NCI-H2171 treated with DMSO at 0.1 percent for 48 hours (cell line): ENCODE results near the gene INSL6.
A peak's percentile ranks its signal among the peaks of the same experiment; 100 is the strongest.
"Not testable (repeated sequence)": the region's sequence is repeated elsewhere in the genome, so short reads cannot be mapped to it uniquely, and the experiment has no call there.

Experiments used
- DNase-seq: peaks from one replicate; lab custom pipeline; 2025; lab: John Stamatoyannopoulos, UW

Gene INSL6, protein sequence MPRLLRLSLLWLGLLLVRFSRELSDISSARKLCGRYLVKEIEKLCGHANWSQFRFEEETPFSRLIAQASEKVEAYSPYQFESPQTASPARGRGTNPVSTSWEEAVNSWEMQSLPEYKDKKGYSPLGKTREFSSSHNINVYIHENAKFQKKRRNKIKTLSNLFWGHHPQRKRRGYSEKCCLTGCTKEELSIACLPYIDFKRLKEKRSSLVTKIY

DNA sequence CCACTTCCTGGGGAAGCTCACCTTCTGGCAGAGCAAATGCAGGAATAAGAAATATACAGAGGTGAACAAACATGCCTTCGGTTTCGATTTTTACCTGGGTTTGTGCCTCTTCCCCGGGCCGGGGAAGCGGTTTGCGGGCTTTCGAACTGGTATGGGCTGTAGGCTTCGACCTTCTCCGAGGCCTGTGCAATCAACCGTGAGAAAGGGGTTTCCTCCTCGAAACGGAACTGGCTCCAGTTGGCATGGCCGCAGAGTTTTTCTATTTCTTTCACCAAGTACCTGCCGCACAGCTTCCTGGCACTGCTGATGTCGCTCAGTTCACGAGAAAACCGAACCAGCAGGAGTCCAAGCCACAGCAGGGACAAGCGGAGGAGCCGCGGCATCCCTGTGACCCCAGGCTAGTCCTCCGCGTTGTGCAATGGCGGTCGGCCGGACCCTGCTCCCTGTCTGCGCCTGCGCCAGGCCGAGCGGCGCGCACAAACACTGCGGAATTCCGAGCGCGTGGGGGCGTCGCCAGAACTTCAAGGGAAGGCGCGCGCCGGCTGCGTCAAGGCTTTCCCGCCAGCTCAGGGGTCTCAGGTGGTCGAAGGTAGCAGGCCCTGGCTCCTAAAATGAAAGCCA, at the start of gene INSL6:
TSS of gene INSL6 (minus strand) at position 420 of the 621 bp plus-strand sequence. CDS start at position 383, 37 bp downstream.
- DNase-seq, result no peak

DNA sequence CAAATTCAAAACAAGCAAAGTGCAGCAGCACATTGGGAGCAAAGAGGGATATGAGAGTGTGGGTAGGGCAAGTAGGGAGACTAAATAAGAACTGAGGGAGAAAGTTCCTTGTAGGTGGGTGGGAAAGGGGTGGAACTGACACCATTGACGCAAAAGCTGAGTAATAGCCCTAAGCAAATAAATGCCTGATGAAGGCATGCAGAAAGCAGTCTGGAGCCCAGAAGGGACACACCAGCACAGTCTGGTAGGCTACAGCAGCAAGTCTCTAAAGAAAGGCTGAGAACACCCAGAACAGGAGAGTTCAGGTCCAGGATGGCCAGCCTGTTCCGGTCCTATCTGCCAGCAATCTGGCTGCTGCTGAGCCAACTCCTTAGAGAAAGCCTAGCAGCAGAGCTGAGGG, 45.8 kb upstream of the INSL6 start, which contains the start of gene INSL4:
TSS of gene INSL4 (plus strand) at position 208 of the 400 bp plus-strand sequence. CDS start at position 313, 105 bp downstream.
- DNase-seq, result no peak

DNA sequence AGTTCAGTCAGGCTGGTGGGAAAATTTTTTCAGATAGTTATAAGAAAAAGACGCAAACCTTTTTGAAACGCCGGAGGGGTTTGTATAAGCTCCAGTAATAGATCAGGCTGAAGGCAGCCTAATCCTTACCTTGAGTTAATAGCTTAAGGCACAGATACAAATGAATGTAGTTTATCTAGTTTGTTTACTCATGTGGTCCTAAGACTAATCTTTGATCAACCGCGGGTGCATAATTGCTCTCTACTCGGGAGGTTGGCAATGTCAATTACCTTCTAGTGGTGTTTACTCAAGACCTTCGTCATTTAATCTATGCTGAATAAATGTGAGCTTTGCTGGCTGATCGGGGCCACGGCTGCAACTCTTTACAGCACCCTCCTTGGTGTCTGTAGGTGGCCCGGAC, 45.1 kb upstream of the INSL6 start:
- no peak for DNase-seq

DNA sequence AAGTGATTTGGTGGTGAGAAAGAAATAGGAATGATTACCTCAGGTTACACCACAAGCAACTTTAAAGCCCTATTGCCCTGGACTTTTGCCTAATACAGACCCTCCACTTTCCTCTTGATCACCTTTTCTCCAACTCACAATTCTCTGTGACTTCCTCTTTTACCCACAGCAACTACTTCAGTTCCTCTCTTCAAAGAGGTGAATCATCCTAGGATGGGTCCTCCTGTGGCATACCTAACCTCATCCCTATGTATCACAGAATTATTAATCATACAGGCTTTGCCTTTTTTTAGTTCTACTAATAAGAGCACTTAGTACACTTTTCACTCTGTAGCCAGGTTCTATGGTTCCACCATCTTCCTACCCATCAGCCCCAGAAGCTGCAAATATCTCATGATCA, 19.6 kb upstream of the INSL6 start:
- no peak for DNase-seq

DNA sequence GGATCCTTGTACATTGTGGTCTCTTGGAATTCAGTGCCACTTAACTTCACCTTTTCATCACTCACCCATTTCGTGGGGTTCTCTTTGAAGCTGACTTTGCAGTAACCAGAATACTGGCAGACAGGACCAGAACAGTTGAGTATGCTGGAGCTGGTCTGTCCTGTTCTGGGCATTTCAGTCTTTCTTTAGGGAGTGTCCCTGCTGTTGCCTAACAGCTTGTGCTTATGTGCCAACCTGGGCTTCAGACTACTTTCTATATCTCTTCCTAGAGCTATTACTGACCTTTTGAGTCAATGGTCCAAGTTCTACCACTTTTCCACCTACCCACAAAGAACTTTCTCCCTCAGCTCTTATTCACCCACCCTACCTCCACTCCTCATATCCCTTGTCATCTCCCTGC, 10.0 kb upstream of the INSL6 start:
- no peak for DNase-seq

DNA sequence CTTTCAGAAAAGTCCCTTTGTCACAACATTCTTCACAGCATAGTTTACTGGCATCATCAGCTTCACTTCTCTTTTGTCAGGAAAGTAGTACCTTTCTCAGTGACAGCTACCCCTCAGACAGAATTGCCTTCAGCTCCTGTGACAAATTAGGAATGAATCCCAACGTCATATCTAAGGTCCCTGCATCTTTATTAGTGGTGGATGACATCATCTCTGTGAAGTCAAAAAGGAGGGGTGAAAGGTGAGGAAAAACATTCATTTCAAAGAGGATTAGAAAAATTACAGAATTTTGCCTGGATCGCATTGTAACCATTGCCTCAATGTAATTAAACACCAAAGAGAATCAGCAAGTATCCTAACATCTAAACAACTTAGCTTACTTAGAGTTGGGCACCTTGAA, 7.9 kb upstream of the INSL6 start:
- DNase-seq, result no peak

DNA sequence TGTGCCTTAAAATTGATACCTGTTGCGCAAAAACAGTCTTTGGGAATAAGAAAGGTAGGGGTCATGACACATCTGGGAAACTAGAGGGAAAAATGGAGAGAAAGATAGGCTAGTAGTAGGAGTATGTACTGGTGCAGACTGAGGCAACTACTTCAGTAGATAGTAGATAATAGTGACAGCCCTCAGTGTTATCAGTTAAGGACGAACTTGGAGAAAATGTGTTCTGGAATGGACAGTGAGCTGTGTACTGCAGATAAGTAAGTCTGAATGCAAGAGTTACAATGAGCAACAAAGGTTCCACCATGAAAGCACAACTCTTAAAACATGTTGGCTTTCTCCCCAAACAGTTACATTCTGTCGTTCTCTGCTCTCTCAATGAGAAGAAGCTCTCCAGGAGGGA, 6.5 kb upstream of the INSL6 start:
- no peak for DNase-seq

DNA sequence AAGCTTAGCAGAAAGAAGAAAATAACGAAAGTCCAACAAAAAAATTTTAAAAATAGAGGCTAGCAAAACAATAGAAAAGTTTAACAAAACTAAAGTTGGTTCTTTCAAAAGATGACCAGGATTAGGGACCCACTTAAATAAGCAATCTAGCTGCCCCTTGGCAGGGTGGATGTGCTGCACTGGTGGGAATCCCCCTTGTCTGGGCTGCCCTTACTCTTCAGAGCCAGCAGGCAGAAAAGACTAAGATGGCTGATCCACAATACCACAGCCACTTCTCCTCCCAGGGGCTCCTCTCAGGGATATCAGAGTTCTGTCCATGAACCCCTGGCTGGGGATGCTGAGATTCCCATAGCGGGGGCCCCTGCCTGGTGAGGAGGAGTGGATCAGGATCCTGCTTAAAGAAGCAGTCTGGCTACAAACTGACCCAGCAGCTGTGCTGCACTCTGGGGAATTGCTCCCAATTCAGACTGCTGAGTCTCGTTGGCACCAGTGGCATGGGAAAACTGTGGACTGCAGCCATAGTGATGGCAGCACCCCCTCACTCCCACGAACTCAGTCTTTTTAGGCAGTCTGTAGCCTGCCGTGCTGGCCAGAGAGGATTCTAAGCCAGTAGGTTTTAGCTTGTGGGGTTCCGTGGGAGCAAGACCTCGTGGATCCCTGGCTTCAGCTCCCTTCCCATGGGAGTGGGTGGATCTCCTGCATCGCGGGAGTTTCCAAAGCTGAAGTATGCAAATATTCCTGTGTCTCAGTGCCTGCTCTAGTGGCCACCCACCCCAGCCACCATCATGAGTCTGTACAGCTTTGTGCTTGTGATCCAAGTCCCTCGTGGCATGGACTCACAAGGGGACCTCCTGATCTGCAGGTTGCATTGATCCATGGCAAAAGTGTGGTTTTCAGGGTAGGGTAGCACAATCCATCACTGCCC, 2.9 kb upstream of the INSL6 start:
- no peak for DNase-seq

DNA sequence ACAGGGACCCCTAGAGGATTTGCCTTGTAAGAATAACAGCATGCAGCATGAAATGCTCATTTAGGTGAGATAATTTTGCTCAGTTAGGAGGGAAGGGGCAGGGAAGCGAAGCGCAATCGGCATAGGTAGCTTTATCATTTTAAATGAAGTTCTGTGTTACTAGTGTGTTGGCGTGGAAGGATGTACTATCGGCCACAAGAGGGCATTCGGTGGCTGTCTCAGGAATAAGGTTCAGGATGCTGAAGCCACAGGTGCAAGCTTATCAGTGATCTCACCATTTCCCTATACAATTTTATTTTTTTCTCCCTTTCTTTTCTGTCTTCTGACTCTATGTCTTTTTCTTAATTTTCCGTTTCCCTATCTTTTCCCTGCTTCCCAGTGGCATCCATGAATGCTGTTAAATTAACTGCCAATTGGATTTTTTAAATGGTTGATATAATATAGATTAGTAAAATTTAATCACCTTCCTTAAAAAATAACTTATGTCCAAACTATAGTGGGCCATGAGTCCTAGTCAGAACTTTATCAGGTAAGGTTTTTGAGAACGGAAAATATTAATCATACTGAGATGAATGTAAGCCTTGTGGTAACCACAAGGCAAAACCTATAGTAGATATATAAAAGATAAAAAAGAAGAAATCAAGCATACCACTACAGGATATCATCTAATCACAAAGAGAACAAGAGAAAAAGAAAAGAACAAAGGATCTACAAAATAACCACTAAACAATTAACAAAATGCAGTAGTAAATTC, 1.2 kb upstream of the INSL6 start:
- peak; percentile 75 for DNase-seq

DNA sequence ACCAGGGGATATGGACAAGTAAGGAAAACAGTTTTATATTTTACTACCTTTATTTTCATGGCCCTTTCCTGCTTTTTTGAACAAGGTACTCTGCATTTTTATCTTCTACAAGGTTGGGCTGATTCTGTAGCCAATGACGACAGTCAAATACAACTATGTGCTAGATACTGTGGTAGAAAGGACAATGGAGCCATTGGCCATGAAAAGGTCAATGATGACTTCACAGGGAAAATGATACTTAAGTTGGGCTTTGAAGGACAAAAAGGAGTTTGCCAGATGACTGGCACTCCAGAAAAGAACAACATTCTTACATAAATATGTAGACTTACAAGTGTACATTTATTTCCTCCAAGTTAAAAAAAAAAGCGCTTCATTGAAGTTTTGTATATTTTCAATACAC, 663 bp downstream of the INSL6 start:
- no peak for DNase-seq

DNA sequence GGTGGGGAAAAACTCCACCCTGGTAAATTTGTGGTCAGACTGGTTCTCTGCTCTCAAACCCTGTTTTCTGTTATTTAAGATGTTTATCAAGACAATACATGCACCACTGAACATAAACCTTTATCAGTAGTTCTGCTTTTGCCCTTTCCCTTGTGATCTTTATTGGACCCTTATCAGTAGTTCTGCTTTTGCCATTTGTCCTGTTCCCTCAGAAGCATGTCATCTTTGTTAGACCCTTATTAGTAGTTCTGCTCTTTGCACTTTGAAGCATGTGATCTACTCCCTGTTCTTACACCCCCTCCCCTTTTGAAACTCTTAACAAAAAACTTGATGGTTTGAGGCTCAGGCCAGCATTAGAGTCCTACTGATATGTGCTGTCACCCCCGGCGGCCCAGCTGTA, 4.8 kb downstream of the INSL6 start:
- not testable (repeated sequence) for DNase-seq

DNA sequence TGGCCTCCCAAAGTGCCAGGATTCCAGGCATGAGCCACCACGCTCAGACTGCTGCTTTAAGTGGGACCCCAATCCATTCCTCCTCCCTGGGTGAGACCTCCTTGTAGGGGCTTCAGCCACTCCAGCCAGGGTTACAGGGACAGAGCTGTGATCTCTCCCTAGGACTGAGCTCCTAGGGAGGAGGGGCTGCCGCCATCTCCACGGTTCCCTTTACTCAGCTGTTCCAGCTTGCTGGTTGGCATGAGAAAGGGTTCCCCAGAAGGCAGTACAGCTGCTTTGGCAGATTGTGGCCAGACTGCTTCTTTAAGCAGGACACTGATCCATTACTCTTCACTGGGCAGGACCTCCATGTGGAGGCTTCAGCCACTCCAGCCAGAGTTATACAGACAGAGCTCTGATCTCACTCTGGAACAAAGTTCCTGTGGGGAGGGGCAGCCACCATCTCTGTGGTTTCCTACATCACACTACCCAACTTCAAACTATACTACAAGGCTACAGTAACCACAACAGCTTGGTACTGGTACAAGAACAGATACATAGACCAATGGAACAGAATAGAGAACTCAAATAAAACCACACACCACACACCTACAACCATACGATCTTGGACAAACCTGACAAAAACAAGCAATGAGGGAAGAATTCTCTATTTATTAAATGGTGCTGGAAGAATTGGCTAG, 7.2 kb downstream of the INSL6 start:
- DNase-seq, result no peak

DNA sequence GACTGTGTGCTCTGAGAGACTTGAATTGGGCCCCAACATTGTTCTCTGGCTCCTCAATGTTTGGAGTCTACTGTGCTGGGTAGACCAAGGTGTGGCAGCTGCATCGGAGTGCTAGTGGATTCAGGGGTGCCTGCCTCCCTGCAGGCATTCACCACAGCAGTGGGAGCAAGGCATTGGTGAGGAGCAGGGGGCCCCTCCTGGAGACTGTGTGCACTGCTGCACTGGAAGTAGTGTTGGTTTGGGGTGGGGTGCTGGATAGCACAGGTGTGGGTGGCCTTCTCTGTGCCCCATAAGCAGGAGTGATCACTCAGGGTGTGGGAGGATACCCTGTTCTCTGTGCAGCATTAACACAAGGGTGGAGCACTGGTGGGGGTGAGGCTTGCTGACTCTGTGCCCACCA, 39.2 kb downstream of the INSL6 start:
- DNase-seq, result no peak

DNA sequence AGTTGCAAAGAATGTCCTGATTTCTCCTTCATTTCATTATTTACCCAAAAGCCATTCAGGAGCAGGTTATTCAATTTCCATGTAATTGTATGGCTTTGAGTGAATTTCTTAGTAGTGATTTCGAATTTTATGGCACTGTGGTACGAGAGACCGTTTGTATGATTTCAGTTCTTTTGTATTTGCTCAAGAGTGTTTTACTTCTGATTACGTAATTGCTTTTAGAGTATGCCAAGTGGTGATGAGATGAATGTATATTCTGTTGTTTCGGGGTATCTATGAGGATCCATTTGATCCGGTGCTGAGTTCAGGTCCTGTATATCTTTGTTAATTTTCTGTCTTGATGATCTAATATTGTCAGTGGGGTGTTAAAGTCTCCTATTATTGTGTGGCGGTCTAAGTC, 41.2 kb downstream of the INSL6 start:
- DNase-seq, result no peak

DNA sequence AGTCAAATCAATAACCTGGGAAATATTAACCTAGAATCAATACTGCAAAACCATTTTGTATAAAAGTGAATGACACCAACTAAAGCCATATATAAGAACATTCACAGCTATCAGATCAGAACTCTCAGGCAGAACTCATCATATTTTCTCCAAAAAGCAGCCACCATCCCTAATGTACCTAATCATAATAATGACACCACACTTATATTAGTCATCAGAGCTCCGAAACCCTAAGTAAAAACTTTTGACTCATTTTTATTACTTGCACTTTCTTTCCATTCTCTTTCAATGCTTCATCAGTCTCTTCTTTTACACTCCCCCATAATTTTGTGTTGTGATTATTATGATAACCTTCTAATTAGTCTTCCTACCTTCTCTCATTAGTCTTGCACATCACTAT, 45.3 kb downstream of the INSL6 start:
- DNase-seq, result no peak

DNA sequence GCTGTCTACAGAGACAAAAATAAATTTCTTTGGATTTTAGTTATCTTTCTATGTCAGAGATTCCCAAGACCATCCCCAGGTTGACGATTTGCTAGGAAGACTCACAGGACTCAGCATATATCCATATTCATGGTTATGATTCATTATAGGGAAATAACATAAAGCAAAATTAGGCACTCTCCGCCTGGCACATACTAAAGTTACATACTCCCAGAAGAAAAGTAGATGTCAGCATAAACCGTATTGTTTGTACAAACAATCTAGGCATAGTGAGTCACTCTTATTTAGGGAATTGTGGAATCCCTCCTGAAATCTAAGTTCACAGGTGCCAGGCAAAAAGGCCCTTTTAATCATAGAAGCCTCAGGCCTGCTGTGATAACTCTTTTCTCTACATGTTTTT, 62.9 kb downstream of the INSL6 start:
- no peak for DNase-seq

DNA sequence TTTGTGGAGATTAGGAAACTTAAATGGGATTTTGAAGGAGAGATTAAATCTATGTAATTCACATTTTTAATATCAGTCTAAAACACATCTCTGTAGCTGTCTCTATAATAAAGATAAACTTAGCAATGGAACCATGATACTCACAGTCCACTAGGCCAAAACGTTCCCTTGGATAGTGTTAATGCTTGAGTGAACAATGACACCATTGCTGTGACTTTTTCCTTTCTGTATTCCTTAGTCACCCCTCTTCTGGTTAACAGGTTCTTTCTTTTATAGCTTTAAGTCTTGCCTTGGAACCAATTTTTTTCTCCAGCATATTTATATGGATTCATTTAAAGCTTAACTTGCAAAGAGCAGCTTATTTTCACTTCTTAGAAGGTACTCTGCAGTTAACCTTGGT, 63.3 kb downstream of the INSL6 start:
- no peak for DNase-seq

DNA sequence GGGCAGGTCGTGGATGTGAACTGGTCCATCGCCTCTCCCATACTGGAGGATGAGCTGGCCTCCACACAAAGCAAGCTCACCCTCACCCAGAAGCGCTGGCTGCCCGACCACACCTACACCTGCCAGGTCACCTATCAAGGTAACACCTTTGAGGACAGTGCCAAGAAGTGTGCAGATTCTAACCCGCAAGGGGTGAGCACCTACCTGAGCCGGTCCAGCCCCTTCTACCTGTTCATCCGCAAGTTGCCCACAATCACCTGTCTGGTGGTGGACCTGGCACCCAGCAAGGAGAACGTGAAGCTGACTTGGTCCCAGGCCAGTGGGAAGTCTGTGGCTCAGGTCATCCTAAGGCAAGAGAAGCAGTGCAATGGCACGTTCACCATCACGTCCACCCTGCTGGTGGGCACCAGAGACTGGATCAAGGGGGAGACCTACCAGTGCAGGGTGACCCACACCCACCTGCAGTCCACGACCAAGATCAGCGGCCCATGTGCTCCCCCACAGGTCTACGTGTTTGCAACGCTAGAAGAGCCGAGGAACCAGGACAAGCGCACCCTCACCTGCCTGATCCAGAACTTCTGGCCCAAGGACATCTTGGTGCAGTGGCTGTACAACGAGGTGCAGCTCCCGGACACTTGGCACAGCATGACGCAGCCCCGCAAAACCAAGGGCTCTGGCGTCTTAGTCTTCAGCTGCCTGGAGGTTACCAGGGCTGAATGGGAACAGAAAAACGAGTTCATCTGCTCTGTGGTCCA, 71.3 kb downstream of the INSL6 start:
- no peak for DNase-seq
